GM20431 (cell line): ENCODE data around the gene MAMDC4.
"Not testable (repeated sequence)": the region's sequence is repeated elsewhere in the genome, so short reads cannot be mapped to it uniquely, and the experiment has no call there.

Experiments
- in situ Hi-C: fragments of 300-500 bp; cut with MseI, MboI; formaldehyde crosslinking; loops from one replicate; pipeline ENCODE4 v1.15.0; 2020; ENCODE audit warnings: low sequenced_read_pairs; ENCODE audit not compliant: unreplicated experiment

MAMDC4 gene

GRCh38 chr9:136851941-136852663, at the start of gene MAMDC4:
Gene MAMDC4, plus strand, starts transcription at chr9:136852346. Its CDS starts 71 bp downstream, at chr9:136852417.
- in situ Hi-C loops, result no loop called here

- in situ Hi-C loops, result not testable (repeated sequence)
These were observed 49.1 kb upstream of the MAMDC4 start for GRCh38 chr9:136803009-136803550.

DNA sequence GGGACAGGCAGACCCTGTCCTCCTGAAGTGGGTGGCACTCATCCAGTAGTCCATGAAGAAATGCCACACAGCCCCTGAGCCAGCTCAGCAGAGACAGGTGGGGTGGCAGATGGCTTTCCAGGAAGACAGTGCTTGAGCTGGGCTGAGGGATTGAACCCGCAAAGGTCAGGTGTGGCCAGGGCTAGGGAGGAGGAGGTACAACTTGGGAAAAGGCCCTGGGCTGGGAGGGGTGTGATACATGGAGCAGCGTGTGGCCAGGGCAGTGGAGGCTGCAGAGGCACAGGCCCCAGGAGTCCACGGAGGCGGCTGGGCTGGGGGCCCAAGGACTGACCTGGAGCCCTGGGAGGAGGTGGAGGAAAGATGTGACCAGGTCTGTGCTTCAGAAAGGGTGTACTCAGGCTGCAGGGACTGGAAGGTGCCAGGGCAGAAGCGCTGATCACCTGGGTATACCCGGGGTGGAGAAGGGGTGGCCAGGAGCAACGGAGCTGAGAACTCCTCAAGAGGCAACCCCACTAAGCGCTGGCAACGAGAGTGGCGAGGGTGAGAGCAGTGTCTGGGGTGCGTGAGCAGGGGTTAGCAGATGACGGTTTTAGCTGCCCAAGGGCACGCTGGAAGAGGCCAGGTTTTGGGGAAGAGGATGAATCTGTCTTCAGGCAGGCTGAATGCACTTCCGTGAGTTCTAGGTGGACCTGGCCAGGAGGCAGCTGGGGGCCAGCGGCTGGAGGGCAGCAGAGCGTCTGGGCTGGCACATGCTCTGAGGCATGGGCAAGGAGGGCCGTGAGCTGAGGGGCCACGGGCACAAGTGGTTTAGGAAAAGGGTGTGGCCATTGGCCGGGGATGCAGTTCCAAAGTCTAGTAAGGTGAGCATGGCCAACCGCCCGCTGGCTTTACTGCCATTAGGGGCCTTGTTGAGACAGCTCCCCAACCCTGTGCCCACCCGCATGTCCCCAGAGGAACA, 48.3 kb upstream of the MAMDC4 start:
- in situ Hi-C loops, result no loop called here

GRCh38 chr9:136804509-136805206, 47.5 kb upstream of the MAMDC4 start:
- in situ Hi-C loops, result no loop called here

GRCh38 chr9:136805207-136805740, 46.9 kb upstream of the MAMDC4 start:
- in situ Hi-C loops, result no loop called here

DNA sequence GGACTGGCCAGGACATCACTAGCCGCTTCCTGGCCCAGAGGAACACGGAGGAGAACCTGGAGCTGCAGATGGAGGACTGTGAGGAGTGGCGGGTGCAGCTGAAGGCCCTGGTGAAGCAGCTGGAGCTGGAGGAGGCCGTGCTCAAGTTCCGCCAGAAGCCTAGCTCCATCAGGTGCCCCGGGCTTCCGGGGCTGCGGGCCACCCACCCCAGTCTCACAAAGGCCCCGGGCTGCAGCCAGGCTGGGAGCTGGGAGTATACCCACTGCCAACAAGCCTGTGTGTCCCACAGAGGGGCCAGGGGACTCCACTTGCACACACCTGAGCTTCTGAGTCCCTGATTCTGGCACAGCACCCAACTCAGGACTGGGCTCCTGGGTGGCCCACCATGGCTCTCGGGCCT, 46.1 kb upstream of the MAMDC4 start:
- in situ Hi-C loops, result no loop called here

GRCh38 chr9:136806631-136807201, 45.4 kb upstream of the MAMDC4 start:
- in situ Hi-C loops, result no loop called here

DNA sequence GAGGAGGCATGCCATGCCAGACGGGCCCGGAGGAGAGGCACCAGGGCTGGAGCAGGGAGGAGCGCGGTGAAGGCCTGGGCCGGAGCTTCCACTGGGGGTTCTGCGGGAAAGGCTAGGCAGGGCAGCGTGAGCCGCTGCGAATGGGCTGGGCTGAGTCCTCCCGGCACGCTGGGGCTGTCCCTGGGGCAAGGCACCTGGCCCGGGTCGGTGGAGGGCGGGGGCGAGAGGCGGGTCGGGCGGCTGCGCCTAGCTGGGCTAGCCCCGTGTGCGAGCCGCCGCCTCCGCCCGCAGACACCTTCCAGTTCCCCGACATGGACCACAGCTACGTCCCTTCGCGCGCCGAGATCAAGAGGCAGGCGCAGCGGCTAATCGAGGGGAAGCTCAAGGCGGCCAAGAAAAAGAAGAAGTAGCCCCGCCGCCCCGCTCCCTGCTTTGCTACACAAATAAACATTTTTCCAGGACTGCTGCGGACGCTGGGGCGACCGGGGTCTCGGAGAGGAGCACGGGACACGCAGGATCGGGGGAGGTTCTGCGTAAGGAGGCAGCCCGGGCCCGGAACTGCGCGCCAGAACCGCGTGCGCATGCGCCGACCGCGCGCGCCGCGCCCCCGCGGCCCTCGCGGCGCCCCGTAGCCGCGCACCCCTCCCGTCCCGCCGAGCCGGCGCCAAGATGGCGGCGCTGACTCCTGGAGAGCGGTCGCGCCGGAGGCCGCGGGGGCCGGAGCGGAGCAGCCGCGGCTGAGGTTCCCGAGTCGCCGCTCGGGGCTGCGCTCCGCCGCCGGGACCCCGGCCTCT, 44.7 kb upstream of the MAMDC4 start, which contains the start of gene RABL6:
RABL6 (plus strand) TSS at position 668 of the 794 bp plus-strand sequence. CDS start 249 bp downstream, outside the sequence.
- in situ Hi-C loops, result no loop called here

- in situ Hi-C loops, result no loop called here
These were observed 43.9 kb upstream of the MAMDC4 start for GRCh38 chr9:136808075-136808805.

GRCh38 chr9:136808806-136809158, 43.4 kb upstream of the MAMDC4 start:
- in situ Hi-C loops, result no loop called here

- in situ Hi-C loops, result no loop called here
These were observed 37.3 kb upstream of the MAMDC4 start for GRCh38 chr9:136814725-136815421.

GRCh38 chr9:136815422-136815782, 36.7 kb upstream of the MAMDC4 start:
- in situ Hi-C loops, result no loop called here

DNA sequence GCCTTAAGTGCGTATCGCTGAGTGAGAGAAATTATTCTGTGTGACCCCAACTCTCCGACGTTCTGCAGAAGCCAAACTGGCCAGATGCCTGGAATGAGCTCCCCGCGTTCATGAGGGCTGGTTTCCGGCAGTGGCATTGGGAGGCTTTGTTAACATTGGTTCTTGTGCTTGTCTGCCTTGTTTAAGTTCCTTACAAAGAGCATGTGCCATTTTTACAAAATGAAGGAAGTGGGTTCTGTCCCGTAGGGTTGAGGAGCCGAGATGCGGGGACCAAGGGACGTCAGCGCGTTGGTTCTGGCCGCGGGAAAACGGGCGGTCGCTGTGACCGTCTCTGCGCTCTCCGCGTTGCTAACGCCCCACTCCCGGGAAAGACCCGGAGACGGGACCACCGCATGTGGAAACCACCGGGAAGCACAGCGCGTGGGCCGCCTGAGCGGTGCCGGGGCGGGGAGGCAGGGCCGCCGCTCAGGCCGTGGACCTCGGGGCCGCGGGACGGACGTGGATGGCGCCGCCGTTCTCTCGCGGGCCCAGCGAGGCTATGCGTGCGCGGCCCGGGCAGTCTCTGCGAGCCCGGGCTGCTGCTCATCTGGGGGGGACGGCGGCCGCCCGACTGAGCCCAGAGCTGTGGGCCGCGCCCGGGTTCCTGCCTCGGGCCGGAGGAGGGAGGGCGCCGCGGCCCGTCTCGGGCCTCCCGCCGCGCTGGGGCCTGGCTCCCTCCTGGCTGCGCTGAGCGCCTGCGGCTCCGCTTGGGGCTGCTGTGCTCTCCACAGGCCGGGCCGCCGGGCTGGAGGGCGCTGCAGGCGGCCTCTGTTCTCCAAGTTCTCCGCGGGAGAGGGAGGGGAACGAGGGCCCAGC, 30.9 kb upstream of the MAMDC4 start:
- in situ Hi-C loops, result no loop called here

- in situ Hi-C loops, result no loop called here
These were observed 30.2 kb upstream of the MAMDC4 start for GRCh38 chr9:136821826-136822544.

GRCh38 chr9:136823136-136824046, 28.8 kb upstream of the MAMDC4 start:
- in situ Hi-C loops, result no loop called here
